NCI-H748 (cell line): ENCODE measurements around the gene VPS50.
"Not testable (repeated sequence)": the region's sequence is repeated elsewhere in the genome, so short reads cannot be mapped to it uniquely, and the experiment has no call there.

Experiments used
- DNase-seq: peaks from one replicate; lab custom pipeline; 2025; ENCODE audit not compliant: unreplicated experiment; lab: John Stamatoyannopoulos, UW

VPS50 gene

DNA sequence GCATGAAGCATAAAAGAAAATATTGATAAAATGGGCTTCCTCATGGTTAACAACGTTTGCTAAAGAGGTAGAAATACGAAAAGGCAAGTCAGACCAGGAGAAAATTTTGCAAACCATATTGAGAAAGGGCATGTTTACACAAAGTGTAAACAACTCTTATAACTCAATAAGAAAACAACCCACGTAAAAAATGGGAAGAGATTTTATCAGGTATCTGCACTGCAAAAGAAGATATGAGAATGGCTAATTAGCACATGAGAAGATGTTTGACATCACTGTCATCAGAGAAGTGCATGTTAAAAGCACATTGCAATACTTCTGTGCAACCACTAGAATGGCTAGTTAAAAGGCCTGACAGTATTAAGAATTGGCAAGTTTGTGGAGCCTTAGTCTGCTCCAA, 99.5 kb downstream of the VPS50 start:
- DNase-seq: no peak

DNA sequence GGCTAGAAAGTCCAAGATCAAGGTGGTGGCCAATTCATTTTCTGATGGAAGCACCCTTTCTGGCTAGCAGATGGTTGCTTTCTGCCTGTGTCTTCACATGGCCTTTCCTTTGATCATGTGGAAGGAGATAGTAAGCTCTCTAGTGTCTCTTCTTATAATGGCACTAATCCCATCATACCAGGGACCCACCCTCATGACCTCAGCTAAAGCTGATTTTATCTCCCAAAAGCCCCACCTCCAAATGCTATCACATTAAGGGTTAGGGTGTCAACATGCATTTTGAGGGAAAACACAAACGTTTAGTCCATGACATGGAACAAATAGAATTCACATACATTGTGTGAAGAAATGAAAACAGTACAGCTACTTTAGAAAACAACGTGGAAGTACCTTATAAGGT, 100.0 kb downstream of the VPS50 start:
- DNase-seq: no peak

DNA sequence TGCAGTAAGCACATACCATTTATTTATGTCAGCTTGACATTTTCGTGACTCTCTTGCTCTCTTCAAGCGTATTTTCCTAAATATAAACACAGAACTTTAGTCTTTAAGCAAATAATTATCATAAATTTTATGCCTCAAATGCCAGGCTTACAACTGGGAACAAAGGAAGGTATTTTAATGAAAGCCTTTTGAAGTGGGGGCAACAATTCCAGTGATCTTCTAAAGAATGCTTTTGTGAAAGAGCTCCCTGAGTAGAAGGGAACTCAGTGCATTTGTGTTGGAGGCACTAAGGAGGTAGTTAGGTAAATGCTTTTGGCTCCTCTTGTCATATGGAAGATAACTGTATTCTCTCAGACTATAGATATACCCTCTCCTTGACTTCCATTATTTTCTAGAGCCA, 104.9 kb downstream of the VPS50 start:
- no peak for DNase-seq

DNA sequence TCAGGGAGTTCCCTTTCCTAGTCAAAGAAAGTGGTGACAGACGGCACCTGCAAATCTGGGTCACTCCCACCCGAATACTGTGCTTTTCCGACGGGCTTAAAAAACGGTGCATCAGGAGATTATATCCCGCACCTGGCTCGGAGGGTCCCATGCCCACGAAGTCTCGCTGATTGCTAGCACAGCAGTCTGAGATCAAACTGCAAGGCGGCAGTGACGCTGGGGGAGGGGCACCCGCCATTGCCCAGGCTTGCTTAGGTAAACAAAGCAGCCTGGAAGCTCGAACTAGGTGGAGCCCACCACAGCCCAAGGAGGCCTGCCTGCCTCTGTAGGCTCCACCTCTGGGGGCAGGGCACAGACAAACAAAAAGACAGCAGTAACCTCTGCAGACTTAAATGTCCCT, 110.0 kb downstream of the VPS50 start:
- not testable (repeated sequence) for DNase-seq

DNA sequence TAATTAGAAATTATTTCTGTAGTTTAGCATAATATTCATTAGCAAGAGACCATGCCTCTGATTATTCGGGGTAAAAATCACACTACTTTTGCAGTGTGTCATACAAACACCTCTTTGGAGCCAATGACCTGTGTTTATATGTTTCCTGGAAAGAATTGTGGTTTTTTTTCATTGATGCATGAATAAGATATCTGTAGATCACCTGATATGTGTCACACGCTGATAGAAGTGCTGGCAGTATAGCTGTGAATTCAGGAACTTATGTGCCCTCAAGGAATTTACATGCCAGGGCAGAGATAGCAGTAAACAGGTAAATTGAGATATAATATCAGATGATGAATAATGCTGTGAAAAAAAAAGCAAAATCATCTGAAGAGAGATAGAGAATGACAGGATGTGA, 118.2 kb downstream of the VPS50 start:
- no peak for DNase-seq

DNA sequence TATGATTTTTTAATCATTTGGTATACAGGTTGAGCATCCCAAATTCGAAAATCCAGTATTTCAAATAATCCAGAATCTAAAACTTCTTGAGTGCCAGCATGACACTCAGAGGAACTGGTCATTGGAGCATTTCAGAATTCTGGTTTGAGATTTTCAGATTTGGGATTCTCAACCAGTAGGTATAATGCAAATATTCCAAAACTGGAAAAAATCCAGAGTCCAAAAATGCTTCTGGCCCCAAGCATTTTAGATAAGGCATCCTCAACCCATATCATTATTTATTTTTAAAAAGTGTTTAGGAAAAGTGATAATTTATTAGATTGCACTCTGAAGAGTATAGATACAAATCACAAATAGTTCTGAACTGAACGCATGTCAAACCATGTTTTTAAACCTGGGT, 120.7 kb downstream of the VPS50 start:
- no peak for DNase-seq

DNA sequence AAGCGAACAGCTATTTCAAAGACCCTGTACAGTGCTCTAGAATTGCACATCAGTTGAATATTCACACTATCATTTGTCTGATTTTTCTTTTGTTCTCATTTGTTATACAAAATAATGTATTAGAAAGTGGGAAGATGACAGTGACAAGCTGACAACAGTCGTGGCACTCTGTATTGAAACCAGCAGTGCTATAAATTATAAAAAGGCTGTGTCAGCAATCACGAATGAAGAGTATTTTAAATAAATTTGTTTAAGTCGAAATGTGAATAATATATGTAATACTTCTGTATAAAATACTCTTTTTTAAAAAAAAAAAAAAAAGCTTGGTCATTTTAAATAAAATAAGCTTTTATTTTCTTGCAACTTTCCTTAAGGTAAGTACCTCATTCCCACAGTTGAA, 122.6 kb downstream of the VPS50 start:
- DNase-seq: no peak

DNA sequence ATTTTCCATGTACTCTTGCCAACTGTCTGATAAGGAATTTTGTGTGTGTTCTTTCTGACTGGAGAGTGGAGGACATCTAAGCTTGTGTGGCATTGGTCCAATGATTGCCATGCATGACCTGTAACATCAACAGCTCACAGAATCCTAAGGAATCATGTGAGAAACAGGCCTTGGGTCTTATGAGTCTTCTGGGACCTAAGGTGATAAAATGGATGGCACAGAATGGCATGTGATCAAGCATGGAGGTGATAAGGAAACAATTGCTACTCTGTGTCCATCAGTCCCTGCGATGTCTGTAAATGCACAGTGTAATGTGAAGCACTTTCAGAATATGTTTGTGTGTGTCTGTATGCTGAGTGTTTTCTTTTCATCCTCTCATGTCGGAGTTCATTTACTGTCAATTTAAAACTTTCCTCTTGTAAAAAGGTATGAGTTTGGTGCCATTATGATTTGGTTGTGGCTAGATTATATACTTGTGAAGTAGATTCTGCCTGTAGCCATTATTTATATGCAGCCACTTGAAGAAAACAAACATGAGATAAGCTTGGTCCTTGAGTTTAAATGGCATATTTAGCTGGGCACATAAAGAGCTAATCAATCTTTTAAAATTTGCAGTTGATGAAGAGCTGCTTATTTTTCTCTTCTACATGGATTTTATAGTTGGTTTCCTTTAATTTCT, 127.5 kb downstream of the VPS50 start:
- DNase-seq: peak; percentile 45

DNA sequence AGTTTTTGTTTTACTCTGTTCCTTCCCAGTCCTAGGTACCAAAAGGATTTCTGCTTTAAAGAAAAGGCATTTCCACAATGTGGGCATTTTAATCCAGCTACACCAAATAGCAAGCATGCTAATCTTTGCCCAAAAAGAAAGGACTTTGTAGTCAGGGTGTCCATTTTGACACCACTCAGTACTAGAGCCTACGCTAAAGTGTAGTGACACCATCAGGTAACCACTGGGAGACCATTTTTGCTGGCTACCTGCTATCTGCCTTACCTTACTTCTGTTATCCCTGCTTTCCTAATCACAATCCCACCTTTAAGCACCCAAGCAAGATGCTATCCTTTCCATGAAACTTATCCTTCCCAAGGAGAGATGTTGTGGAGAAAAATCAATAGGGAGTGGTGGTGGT, 129.7 kb downstream of the VPS50 start:
- no peak for DNase-seq

DNA sequence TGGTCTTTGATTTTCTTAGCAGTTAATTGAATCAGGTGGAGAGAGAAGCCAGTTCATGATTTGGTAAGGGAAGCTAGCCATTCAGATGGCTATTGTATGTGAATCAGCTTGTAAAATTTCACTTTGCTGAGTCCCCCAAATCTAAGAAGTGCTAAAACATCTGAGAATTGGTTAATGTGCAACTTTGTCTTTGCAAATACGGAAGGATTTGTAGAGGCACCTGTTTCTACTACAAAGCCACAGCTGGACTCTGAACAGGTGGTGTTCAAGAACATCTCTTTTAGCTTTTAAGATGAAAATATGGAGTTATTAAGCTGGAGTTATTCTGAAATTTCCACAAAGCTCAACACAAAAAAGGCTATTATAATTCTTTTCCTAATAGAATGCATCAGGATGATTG, 132.6 kb downstream of the VPS50 start:
- DNase-seq: no peak

DNA sequence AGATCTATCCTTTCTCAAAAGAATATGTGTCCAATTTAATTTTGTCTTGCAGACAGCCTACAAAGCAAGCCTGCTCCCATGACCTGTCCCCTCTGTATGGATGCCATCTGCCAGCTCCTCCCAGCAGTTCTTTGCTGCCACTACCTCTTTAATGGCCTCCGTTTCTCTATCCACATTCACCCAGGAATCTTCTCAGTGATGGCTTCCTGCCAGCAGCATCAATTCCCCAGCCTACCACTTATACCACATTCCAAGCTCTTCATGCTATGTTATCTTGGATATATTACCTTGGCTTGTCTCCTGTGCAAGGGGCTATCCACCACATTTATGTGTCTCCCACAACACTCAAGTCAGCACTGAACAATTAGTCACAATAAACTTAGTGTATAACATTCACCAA, 133.2 kb downstream of the VPS50 start:
- no peak for DNase-seq

DNA sequence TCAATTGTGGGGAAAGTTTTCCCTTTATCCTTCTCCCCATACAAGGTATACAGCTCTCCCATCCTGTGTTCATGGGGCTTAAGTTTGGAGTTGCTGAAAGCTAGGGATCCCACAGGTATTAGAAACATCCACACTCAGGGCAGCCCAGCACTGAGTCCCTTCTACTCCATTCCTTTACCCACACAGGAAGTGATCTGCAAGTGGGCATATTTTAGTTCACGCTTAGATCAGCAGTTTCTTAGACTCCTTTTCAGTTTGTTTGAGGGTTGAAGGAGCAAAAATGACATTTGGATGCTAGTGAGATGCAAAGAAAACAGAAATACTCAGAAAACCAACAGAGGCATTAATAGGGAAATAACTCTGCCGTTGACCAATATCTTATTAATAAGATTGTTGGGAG, 134.7 kb downstream of the VPS50 start:
- DNase-seq: no peak

DNA sequence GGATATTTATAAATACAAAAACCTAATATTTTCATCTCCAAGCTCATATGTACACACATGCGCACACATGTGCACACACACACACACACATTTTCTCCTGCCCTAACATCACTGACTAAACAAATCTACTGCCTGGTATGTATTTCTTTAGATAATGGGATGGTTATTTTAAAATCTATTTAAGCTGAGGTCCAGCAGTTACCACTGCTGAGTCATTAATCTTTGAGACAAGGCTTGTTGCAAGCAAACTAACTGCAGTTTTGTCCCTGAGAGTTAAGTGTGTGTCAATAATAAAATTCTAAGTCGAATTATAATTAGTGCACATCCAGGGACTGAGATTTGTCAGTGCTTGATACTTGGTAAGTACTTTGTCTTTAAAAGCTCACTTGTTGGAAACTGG, 135.1 kb downstream of the VPS50 start:
- DNase-seq: no peak

DNA sequence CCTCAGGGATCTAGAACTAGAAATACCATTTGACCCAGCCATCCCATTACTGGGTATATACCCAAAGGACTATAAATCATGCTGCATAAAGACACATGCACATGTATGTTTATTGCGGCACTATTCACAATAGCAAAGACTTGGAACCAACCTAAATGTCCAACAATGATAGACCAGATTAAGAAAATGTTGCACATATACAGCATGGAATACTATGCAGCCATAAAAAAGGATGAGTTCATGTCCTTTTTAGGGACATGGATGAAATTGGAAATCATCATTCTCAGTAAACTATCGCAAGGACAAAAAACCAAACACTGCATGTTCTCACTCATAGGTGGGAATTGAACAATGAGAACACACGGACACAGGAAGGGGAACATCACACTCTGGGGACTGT, 138.8 kb downstream of the VPS50 start:
- DNase-seq: not testable (repeated sequence)

DNA sequence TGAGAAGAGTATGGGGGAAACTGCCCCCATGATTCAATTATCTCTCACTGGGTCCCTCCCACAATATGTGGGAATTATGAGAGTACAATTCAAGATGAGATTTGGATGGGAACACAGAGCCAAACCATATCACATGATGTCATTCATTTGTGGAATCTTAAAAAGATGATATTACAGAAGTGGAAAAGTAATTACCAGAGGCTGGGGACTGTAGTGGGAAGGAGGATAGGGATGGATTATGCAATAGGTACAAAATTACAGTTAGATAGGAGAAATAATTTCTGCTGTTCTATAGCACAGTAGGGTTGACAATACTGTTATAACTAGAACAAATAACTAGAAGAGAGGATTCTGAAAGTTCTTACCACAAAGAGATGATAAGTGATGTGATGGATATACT, 141.4 kb downstream of the VPS50 start:
- no peak for DNase-seq

DNA sequence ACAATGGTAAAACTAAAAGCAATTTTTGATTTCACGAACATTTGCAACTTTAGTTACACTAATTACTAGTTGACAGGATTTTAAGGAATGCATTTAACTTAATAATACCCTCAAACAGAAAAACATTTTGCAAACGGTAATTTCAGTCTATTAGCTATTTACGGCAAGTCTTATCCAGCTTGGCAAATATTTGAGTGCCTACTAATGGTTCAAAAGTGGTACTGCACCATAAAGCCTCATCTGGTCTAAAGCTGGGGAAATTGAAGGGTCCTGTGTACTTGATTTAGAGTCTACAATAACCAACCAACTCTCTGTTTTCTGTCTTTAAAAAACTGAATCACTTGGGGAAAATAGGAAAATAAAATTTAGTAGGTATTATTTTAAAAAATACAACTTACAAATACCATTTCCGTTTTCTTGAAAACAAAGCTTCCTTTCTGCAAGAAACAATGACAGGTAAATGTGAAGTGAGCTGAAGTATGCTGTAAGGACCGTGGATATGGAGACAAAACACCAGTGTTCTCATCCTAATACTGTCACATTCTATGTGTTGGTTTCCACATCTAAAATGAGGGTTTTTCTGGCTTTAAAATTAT, 142.3 kb downstream of the VPS50 start:
- DNase-seq: peak; percentile 65

DNA sequence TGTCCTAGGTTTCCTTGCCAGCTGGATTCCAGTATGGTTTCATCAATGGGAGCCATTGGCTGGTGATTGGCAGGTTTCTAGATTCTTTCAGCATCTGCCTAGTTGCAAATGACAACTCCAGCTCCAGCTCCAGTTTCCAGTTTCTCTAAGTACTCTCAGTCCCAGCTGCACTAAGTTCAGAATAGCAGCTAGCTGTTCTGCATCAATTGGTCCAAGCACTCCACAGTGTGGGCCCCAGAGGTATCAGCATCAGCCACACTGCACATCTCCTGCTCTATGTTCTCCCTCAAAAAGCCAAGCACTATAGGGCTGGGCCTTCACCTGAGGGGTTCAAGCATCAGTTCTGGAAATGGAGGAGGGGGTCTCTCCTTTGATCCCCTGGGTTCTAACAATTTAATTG, 143.4 kb downstream of the VPS50 start:
- no peak for DNase-seq

DNA sequence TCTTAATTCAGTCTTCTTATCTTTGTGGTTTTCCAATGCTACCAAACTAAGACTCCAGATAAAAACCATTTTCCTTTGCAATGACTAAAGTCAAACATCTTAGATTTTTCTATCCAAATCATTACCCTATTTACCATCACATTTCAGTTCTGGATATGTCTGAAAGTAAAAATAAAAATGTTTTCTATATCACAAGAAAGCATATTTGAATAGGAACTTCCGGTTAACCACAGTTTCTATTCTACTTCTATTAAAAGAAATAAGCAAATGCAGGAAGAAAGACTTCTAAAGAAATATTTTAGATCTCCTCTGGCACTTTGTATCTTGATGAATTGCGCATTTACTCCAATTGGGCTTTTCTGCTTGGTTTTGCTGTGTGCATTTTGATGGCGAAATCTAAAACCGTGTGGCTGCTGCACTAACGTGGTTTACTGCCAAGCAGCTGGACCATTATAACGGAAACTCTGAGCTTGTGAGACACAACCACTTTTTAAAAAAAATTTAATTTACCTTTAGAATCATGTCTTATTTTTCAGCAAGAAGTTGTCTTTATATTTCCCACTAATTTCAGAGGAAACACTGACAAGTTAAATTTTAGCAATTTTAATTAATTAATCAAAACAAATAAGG, 146.1 kb downstream of the VPS50 start:
- DNase-seq: no peak

DNA sequence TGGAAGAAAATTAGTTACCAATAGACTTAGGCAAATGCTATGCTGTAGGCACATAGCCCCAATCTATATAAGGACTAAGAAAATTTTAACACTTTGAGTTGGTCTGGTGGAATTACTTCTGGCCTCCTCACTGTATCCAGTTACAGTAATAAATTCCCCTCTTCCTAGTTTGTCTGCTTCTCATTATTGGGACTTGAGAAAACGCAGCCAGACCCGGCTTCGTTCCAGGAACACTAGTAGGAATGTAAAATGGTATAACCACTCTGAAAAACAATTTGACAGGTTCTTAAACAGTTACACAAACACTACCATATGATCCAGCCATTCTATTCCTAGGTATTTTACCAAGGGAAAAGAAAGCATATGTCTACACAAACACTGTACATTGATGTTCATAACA, 150.2 kb downstream of the VPS50 start:
- DNase-seq: no peak

DNA sequence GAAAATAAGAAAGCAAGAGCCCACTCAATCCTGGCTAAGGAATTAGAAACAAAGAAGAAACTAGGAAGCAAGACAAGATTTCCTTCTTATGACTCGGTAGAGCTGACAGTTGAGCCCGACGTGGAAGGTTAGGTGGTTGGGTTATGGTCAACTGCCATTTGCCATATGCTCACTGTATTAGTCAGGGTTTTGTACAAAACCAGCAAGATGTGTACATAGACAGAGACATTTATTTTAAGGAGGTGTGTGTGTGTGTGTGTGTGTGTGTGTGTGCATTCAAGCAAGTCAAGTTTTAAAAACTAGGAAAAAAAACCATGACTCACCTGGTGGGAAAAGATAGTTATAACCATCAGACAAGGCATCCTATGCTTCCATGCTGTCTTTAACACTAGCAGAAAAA, 158.5 kb downstream of the VPS50 start:
- DNase-seq: no peak

DNA sequence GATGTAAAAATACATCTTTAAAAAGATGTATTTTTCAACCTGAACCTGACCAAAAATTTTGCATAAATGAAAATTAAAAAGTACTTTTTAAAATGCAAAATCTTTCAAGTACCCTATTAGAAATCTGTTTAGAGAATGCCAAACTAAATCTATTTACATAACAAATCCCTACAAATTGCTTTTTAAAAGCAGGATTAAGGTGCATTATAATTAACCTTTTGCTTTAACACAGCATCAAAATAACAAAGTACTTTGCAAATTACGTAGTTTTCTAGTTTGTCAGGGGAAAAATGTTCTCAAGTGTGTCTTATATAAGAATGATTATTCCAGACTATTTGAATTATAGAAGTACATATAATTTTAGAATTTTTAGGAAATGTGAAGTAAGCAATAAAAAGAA, 160.8 kb downstream of the VPS50 start:
- no peak for DNase-seq

DNA sequence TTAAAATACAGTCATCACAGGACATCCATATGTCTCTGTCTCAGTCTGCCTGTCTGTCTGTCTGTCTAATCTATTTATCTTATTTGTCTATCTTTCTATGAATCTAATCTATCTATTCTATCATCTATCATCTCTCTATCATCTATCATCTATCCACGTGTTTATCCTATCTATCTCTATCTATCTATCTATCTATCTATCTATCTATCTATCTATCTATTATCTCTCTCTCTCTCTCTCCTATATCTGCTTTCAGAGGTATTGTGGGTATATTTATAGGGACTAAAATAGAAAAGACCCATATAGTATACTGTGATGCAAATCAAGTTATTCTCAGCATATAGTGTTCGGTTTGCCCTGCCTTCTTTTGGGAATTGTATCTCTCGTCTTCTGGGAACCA, 167.5 kb downstream of the VPS50 start:
- no peak for DNase-seq

DNA sequence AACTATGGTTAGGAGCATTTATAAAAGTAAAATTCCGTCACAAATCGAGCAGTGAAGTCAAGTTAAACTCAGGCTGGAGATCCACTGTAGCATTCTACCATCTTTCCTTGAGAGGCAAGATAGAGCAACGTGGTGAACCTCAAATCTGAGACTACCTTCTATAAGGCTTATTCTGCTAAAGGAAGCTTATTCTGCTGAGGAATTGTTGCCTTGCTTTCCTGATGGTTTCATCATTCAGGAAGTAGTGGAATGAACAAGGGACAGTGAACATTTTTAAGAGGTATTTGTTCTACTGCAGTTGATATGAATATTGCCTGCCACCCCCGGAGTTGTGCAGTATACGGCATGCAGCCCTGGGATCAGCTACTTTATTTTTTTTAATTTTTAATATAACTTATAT, 170.8 kb downstream of the VPS50 start:
- no peak for DNase-seq
